Cardiac septum (tissue), 1 donor: ENCODE data around the gene KCNE4. TPM values are rescaled to one million over a fixed set of nuclear protein-coding genes. Genes with fewer than 3 reads are reported as not detected.

Source experiments
- DNase-seq: peaks from one replicate; pipeline ENCODE4 v3.0.0-alpha.2; 2020; ENCODE audit warnings: low spot score
- intact Hi-C: fragments of 100-400 bp; cut with DNase I; formaldehyde crosslinking; loops from one replicate; pipeline ENCODE4 v1.14.0; 2022
- total RNA-seq: library from RNA; stranded (reverse); fragmentation: NEBNext Ultra II Directional; extraction: Animal tissue kit (Norgen Biotek cat#: 25700); gene quantifications from one replicate; pipeline ENCODE4 v1.2.1, GENCODE V29; 2021
- donor health status: DM: no; HTN: no; CAD: no.

KCNE4 gene
- total RNA-seq, 1 donor from 2014 or later: 1.7 TPM

DNA sequence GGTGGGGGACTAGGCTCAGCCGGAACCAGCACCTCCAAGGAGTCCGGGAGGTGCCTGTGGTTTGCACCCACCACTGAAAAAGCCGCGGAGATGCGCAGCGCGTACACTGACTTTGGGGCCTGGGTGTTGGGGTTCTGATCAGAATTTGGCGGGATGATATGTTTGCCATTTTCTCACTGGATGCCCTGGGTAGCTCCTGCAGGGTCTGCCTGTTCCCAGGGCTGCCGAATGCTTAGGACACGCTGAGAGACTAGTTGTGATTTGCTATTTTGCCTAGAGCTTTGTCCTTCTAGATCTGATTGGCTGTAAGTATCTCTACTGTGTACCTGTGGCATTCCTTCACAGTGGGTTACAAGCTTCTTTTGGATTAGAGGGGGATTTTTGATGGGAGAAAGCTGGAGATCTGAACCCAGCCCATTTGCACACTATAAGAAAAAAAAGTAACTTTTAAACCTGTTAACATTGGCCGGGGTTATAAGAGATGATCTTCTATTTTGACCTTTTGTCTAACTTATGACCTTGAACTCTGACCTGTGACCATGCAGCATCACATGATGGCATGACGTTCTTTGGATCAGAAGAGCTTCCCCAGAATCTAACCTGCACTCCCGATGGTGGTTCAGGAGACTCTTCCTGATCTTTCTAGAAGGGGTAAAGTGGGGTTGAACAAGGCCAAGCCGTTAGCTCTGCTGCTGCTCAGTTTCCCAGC, 1.6 kb downstream of the KCNE4 start:
- intact Hi-C loops: loop anchor here (10.0 kb wide), 1 partner anchor 561 kb away; no protein-coding TSS in a partner anchor
- DNase-seq: no peak

DNA sequence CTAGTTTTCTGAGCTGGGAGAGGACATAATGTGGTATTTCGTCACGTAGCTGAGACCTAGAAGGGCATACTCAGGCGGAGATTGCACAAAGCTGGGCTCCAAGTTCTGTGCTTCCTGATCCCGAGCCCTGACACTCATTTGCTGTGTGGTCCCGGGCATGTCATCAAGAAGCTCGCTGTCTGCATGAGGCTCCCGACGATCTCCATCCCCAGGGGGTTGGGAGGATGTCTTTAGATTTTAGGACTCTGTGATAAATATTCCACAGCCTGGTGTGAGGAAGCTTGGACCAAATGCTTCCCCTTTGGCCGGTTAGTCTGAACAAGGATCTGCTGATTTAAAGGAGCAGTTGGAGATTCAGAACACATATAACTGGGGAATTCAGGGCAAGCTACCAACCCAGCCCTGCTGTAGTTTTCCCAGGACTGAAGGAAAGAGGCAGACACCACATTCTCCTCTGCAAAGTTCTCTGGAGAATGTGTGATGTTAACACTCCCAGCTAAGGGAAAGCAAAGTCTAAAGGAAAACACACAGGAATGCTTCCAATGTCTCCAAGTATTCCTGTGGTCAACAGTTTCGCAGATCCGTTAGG, 2.3 kb downstream of the KCNE4 start:
- no peak for DNase-seq

DNA sequence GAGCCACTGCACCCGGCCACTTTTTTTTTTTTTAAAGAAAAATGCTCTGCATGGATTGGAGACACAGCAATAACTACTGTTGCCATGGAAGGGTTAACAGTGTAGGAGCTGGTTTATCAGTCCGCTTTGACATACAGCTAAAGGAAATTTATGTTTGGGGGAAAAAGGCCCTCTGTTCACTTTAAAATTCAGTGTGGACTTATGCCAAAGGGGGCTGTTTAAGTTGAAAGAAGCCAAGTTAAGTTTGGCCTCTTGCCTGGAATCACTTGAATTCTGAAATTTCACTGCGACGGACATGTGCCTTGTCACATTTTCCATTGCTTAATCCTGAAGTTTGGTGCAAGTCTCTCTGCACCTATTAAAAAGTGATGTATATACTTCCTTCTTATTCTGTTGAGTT, 3.1 kb downstream of the KCNE4 start:
- no peak for DNase-seq
- intact Hi-C loops: loop anchor here (5.0 to 10.0 kb wide), 2 partner anchors 37 to 560 kb away; no protein-coding TSS in a partner anchor

More for the DNA sequence above, 2.3 kb downstream of the KCNE4 start:
- intact Hi-C loops: loop anchor here (10.0 kb wide), 1 partner anchor 561 kb away; no protein-coding TSS in a partner anchor

DNA sequence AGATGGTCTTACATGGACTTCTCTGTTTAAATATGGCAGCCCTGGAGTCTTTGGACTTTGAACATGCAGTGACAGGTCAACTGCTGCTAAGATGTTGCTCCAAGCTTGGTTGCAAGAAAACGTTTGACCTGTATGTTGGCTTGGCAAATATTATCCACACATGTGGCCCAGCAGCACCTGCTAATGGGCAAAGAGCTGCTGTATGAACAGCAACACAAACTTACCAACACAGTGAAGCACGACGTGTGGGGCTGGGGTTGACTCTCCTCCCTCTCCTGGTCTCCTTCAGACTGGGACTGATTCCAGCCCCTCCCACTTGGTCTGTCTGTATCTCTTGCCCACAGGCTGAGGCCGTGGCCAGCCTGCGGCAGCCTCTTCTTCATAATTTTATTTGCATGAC, 3.8 kb downstream of the KCNE4 start:
- DNase-seq: no peak
- intact Hi-C loops: loop anchor here (5.0 to 10.0 kb wide), 2 partner anchors 36 to 559 kb away; no protein-coding TSS in a partner anchor

DNA sequence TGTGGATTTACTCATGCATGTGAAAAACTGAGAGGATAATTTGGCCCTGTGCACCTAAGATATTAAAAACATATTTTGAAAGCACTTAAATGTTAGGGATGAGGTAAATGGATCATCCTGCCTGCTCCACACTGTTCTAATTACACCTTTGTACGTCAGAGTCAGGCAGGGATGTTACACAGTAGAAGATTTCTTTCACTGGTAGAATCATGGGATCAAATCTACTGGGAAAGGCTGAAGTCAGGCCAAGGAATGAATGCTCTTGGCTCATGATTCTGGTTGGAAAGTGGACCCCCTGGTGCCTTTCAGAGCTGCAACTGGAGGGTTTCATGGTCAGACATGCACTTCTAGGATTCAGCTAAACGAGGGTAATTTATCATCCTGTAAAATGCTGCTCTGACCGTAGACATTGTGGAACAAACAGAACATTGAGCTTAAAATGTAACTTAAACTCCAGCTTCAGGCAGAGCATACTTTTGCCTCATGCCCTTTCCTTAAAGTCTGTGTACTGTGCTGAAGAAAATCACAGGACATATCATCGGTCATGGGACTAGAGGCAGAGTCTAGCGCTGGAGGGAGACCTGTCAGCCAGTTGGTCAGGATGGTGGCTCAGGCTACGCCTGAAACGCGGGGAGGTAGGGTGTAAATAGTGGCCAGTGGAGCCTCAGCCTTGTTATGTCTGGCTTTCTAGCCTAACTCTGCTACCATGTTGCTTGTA, 4.9 kb downstream of the KCNE4 start:
- intact Hi-C loops: loop anchor here (5.0 to 10.0 kb wide), 2 partner anchors 35 to 558 kb away; no protein-coding TSS in a partner anchor
- no peak for DNase-seq

DNA sequence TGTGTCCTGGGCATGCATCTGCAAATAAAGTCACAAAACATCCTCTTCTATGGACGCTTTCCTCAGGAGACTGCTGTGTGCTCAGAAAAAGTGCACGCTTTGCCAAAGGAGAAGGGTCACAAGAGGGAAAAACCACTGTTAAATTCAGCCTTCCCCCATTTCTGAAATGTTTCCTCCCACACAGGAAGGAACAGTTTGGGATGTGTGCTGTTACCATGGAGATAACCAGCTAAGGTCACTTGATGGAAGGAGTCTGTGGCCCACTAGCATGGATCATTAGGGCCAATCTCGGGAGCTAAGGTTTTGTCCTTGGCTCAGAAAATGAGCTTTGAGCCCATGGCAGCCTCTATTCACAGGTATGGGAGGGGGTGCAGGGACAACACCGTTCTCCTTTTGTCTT, 5.6 kb downstream of the KCNE4 start:
- intact Hi-C loops: loop anchor here (5.0 to 10.0 kb wide), 2 partner anchors 35 to 557 kb away; no protein-coding TSS in a partner anchor
- no peak for DNase-seq

DNA sequence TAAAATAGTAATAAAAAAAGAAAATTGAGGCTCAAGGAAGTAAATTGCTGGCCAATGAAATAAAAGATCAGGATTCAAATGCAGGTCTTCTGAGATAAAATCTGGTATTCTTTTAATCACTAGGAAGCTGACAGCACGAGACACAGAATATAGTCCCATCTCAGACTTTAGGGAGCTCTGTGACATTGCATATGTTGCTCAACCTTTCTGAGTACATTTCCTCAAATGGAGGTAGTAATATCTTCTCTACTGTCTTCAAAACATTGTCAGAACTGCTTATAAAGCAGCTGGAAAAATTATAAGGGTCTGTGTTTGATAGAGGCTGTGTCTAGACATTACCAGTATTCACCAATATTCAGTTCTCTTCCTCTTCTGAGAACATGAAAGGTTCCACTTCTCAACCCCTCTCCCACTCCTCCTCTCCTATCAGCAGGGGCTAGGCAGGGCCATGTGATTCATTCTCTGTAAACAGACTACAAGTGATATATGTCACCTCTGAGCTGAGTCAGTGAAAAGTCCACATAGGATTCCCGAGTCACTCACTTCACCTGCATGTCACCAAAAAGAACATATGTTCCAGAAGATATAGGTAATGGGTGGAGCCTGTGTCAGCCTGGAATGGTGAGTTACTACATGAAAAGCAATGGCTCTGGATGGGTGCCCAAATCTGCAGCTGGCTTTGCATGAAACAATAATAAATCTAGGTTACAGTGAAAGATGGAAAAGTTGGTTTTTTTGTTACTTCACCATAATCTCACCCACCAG, 7.1 kb downstream of the KCNE4 start:
- DNase-seq: no peak
- intact Hi-C loops: loop anchor here (5.0 to 10.0 kb wide), 2 partner anchors 33 to 556 kb away; no protein-coding TSS in a partner anchor

DNA sequence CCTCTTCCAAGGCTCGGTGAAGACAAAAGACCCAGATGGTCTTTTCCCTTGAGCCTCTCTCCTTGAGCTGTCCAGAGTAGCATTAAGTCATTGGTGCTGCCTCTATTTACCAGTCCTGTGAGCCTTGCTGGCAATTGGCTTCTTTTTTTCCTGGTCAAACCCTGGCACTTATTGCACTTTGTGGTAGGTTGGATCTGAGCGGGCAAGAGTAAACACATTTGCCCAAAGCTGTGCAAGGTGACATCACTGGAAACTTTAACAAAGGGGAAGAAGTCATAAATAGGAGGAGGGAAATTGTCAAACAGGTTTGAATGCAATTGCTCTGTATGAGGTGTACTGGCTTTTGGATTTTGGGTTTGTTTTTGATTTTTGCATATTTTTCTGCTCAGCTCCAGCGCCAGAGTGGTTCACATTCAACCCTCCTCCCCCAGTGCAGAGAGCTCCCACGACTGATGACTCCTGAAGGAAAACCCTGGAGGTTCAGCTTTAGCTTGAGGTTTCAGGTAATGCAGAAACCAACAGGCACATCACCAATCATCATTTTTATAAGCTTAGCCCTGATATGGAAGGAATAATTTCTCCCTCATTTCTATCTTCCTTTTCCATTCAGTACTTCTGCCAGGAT, 8.3 kb downstream of the KCNE4 start:
- DNase-seq: no peak
- intact Hi-C loops: no loop called here

DNA sequence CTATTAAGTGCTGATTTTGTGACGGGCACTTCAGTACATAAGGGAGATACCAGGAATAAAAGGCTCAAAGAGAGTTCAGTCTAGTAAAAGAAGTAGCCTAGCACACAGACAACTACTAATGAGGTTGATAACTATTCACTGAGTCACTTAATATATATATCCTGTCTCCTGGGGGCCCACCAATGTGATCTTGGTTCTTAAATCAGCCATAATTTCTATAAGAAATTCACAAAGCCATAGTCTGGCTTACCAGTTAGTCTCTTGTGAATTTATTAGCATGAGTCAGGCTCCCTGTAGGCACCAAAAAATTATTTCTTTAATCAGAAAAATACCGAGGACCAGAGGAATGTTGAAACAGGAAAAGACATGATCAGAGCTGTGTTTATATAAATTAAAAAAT, 10.4 kb downstream of the KCNE4 start:
- no peak for DNase-seq
- intact Hi-C loops: no loop called here

DNA sequence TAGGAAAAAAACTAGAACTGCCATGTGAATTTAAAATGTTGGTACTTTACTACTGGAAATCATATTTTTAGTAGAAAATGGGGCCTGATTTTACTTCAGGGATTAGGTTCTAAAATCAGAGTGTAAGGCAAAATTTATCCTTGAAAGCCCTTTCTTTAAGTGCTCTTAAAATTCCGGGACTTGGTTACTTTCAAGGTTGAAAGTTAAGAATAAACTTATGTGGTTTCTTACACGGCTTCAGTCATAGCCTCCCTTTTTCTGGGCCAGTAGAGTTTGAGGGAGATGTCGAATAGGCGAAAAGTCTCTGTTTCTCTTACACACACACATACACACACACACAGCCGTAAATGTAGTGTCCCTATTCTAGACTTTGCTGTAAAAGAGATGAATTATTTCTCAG, 13.1 kb downstream of the KCNE4 start:
- DNase-seq: no peak
- intact Hi-C loops: no loop called here

DNA sequence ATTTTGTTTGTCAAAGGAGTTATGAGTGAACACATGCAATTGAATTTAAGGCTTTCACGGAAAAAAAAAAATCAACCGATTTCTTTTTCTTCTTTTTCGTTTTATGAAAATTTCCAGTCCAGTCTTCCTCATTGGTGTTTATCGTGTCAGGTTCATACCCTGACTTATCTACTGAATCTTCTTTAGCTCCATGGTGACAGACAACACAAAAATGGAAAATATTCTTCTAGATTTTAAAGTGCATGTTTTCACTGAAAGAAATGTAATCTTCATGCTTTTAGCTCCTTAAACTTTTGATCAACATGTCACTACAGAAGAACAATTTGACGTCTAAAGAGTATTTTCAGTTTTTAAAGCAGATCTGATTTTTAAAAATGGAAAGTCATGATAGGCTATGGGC, 14.7 kb downstream of the KCNE4 start:
- intact Hi-C loops: no loop called here
- DNase-seq: no peak

DNA sequence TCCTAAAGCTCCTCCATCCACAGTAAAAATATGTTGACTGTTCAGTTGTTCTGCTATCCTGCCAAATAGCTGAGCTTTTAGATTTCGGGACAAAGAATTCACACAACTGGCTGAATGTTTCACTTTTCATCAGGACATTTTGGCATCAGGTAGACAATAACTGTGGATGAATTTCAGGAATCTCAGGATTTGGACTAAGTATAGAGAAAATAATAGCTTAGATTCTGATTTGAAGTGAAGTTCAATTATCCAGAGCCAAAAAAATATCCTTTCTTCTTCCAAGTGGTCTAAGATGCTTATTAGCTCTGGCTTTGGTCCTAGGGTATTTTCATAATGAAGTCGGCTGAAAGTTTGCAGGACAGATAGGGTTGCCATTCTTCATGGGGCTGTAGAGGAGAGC, 16.1 kb downstream of the KCNE4 start:
- no peak for DNase-seq
- intact Hi-C loops: no loop called here

DNA sequence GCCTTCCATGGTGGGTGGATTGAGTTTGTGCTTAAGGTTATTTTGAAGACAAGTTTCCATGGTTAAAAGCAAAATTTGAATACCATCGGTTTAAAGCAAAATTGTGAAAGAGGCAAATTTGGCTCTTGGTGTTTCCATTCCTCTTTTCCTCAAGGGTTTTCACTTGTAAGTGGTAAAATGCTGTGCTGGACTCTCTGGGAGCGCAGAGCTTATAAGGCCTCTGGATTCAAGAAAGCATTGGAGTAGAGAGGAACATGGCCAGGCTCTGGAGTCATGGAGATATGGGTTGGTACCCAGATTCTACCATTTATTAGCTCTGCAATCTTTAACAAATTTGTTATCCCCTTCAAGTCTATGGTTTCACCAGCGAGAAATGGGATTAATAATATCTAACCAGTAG, 17.5 kb downstream of the KCNE4 start:
- intact Hi-C loops: no loop called here
- no peak for DNase-seq

DNA sequence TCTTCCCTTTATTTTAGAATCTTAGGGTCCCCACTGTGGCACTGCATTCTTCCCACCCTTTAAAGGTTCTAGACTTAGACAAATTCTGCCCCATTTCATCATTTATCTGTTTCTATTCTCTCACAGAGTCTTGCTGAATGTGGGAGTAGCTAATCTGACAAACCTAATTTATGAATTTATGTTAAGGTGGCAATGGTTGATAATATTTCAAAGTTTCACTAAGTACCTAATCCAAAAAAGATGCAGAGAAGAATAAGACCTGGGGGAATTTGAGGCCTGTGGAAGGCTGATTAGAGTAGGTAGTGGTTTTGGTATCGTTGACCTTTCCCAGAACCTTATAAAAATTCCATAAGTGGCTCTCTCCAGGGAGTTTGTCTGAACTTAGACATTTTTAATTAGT, 18.0 kb downstream of the KCNE4 start:
- intact Hi-C loops: no loop called here
- no peak for DNase-seq

DNA sequence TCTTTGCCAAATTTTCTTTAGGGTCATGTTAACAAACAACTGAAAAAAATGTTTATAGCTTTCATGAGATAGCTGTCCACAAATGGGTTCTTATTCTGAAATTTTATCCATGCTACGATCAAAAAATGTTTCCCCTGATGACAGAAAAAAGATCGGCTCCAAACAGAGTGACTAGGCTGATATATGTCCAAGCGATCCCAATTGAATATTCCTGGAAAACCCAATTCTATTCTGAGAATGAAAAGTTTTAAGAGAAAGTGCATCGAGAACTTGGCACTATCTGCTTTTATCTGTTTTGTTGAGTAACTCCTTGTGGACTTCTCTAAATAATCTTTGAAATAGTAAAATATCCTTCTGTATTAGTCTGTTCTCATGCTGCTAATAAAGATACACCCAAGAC, 19.1 kb downstream of the KCNE4 start:
- intact Hi-C loops: no loop called here
- DNase-seq: no peak

DNA sequence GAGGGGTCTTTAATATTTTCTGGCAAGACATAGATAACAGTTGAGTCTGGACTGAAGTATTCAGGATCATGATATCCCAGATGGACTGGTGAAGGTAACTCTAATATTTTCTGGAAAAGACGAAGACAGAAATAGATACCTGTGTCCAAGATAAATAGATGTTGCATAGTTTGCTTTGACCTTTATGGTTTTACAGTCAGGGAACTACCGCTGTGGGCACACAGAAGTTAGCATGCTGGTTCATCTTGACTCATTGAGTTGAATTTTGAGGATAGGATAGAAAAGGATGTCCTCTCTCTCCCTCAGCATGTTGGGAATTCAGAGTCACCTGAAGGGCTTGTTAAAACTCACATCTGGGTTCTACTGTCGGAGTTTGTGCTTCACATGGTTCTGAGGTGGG, 20.8 kb downstream of the KCNE4 start:
- intact Hi-C loops: no loop called here
- DNase-seq: no peak

DNA sequence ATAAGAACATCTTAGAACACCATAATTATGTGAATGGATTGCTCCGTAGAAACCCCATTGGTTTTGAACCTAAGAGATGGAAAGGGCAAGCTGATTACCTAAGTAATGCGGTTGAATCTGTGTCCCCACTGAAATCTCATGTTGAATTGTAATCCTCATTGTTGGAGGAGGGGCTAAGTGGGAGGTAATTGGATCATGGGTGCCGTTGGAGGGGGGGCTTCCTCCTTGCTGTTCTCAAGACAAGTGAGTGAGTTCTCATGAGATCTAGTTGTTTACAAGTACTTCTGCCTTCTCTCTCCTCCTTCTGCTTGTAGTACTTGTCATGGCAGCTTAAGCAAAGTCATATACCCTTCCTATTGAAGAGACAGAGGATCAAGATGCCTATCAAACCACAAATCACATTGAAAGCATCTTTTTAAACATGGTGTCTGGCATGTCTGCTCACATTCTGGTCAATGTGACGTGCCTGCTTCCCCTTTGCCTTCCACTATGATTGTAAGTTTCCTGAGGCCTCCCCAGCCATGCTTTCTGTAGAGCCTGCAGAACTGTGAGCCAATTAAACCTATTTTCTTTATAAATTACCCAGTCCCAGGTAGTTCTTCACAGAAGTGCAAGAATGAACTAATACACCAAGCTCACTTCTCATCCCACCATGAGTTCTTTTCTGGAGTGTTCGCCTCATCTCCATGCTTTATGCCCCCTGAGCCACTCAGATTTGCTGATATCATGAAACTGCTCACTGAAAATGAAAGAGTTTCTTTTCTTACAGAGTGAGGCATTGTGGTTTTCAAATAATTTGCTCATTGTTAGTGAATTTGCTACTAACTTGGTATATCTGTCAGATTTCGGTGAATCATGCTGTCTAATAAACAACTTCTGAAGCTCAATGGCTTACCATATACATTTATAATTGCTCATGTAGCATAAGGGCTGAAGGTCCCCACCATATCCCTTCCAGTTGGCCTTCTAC, 23.6 kb downstream of the KCNE4 start:
- intact Hi-C loops: no loop called here

DNA sequence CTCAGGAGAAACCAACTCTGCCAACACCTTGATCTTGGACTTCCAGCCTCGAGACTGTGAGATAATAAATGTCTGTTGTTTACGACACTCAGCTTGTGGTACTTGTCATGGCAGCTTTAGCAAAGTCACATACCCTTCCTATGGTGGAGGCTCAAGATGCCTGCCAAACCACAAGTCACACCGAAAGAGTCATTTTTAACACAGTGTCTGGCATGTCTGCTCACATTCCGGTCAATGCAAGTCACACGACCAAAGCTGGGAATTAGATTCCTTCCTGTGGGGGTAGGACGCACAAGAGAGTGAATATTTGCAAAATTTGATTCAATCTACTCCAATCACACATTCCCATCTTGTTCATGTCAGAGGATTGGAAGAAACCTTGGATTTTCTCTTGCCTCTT, 24.6 kb downstream of the KCNE4 start:
- intact Hi-C loops: no loop called here
- DNase-seq: no peak

More for the DNA sequence above, 23.6 kb downstream of the KCNE4 start:
- DNase-seq: no peak
